ENCODE results near the gene PTPRG. TPM values are rescaled to one million over a fixed set of nuclear protein-coding genes. Genes with fewer than 3 reads are reported as not detected.
"Not testable (repeated sequence)": the region's sequence is repeated elsewhere in the genome, so short reads cannot be mapped to it uniquely, and the experiment has no call there.

The PTPRG gene
- total RNA-seq, 2 experiments from 2014 or later: 0.10 TPM; not detected in 1

DNA sequence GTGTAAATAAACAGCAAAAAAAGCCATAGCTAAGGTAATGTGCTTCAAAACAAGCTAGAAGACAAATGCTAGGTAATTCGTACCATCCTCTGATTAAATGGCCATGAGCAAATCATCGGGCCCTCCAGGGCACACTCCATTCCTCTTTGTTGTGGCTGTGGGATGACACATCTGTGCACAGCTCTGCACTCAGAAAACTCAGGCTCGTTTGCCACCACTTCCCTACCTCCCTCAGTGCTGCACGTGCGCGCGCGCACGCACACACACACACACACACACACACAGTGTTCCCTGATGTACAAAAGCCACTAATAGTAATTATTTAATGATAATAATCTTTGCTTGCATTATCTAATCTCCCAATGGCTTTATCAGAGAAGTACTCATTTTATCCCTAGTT lies 475.4 kb downstream of the PTPRG start:
- H3K27me3 Mint-ChIP-seq: no peaks in the 10 kb centered on the region
- POLR2A ChIA-PET: no interaction called here
- no peaks in the 10 kb centered on the region for H3K36me3 Mint-ChIP-seq
- no peak overlapping the region for H3K27ac Mint-ChIP-seq
- CTCF ChIA-PET: no interaction called here
- intact Hi-C loops (cut with micrococcal nuclease): no loop called here
- no peaks in the 10 kb centered on the region for H3K9me3 Mint-ChIP-seq
- H3K4me3 Mint-ChIP-seq: no peak overlapping the region
- no peak for DNase-seq
- H3K4me1 Mint-ChIP-seq (ENCODE audit: low read depth): no peaks in the 10 kb centered on the region

DNA sequence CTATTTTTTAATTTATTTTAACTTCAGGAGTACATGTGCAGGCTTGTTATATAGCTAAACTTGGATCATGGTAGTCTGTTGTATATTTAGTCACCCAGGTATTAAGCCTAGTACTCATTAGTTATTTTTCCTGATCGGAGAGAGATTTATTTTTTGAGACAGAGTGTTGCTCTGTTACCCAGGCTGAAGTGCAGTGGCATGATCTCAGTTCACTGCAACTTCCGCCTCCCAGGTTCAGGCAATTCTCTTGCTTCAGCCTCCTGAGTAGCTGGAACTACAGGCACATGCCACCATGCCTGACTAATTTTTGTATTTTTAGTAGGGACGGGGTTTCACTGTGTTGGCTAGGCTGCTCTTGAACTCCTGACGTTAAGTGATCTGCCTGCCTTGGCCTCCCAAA lies 477.4 kb downstream of the PTPRG start:
- DNase-seq; H3K27ac Mint-ChIP-seq; H3K4me3 Mint-ChIP-seq; POLR2A ChIA-PET; H3K9me3 Mint-ChIP-seq; H3K36me3 Mint-ChIP-seq; CTCF ChIA-PET; intact Hi-C loops (cut with micrococcal nuclease); H3K27me3 Mint-ChIP-seq; H3K4me1 Mint-ChIP-seq (ENCODE audit: low read depth): not testable (repeated sequence)

DNA sequence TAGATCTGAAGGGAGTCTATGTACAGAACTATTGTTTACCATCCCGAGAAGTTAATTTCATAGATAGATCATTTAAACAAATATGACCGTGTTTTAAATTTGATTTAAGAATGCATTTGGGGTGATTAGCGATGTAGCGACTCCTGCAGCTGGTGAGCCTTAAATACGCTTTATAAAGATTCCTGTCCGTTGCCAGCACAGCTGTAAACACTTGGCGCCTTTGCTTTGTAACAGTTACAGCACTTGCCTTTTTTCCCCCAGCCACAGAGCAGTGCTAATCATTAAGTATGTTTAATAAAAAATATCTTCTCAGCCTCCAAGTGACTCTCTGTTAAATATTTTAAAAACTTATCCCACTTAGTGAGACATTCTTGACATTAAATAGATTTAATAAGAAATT lies 478.2 kb downstream of the PTPRG start:
- Mint-ChIP-seq H3K36me3 (no peaks in the 10 kb centered on the region), H3K27me3 (no peaks in the 10 kb centered on the region), H3K4me3 (no peak overlapping the region), H3K4me1 (ENCODE audit: low read depth) (no peaks in the 10 kb centered on the region), H3K27ac (no peak overlapping the region), H3K9me3 (no peaks in the 10 kb centered on the region)
- POLR2A ChIA-PET: no interaction called here
- intact Hi-C loops (cut with micrococcal nuclease): no loop called here
- CTCF ChIA-PET: no interaction called here
- DNase-seq: no peak

DNA sequence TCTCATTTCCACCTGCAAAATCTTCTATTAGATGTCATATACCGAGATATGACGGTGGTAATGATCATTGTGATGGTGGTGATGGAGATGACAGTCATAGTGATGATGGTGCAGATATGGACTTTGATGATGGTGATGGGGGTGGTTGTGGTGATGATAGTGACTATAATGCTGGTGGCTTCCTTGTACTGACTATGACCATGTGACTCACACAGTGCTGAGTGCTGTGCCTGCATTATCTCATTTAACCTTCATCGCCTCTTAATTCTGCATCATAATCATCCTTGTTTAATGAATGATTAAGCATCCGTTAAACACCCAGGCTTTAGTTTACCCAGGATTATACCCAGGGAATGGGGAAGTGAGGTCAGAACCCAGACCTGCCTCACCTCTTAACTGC lies 480.3 kb downstream of the PTPRG start:
- ChIA-PET CTCF (no interaction called here), POLR2A (no interaction called here)
- H3K27ac Mint-ChIP-seq: no peak overlapping the region
- H3K27me3 Mint-ChIP-seq: no peaks in the 10 kb centered on the region
- no peak overlapping the region for H3K4me3 Mint-ChIP-seq
- H3K4me1 Mint-ChIP-seq (ENCODE audit: low read depth): no peaks in the 10 kb centered on the region
- H3K9me3 Mint-ChIP-seq: no peaks in the 10 kb centered on the region
- intact Hi-C loops (cut with micrococcal nuclease): no loop called here
- no peak for DNase-seq
- H3K36me3 Mint-ChIP-seq: no peaks in the 10 kb centered on the region

DNA sequence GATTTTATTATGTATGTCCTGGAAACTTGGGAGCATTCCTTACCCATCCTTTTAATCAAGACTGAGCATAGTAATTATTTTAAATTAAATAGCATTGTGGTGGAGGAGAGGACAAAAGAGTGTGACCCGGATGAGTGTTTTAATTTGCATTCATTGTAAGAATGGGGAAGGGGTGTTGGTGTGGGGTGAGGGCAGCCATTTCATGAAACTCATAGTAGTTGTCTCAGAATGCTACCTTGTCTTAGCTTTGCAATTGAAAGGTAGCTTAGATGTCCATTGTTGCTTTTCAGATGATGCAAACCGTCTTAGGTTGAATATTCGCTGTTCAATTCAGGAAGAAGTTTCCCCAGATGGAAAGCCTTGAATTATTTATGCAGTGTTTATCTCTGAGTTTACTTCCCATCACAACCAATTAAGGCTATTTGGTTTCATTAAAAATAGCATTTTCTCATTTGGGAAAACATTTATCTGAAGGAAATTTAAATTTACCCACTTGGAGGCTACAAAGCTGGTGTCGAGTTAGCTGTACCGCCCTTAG lies 483.6 kb downstream of the PTPRG start:
- H3K27me3 Mint-ChIP-seq: no peaks in the 10 kb centered on the region
- H3K9me3 Mint-ChIP-seq: no peaks in the 10 kb centered on the region
- no peak overlapping the region for H3K27ac Mint-ChIP-seq
- intact Hi-C loops (cut with micrococcal nuclease): no loop called here
- ChIA-PET POLR2A (no interaction called here), CTCF (no interaction called here)
- no peaks in the 10 kb centered on the region for H3K4me1 Mint-ChIP-seq (ENCODE audit: low read depth)
- H3K4me3 Mint-ChIP-seq: no peak overlapping the region
- DNase-seq: no peak
- no peaks in the 10 kb centered on the region for H3K36me3 Mint-ChIP-seq

DNA sequence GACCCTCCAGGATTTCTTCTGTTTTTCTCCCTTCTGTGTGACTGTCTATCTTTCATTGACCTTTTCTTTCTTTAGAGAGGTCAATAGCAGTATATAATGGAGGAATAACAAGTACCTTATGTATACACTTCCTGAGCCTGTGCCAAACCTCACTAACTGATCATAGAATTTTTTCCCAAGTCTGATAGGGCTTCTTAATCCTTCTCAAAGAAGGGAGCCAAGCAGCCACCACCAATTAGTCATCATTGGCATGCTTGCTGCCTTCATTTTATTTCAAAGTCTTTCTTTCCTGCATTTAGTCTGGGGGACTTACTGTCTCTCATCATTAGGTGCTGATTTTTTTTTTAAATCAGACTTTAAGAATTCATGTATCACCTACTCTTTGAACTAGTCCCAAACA lies 485.0 kb downstream of the PTPRG start:
- no peak overlapping the region for H3K4me3 Mint-ChIP-seq
- H3K36me3 Mint-ChIP-seq: no peaks in the 10 kb centered on the region
- no peaks in the 10 kb centered on the region for H3K9me3 Mint-ChIP-seq
- no peaks in the 10 kb centered on the region for H3K27me3 Mint-ChIP-seq
- POLR2A ChIA-PET: no interaction called here
- intact Hi-C loops (cut with micrococcal nuclease): no loop called here
- CTCF ChIA-PET: interaction anchor here (1.0 kb wide), 1 partner anchor 141 kb away, joined by 4 read pairs; no protein-coding TSS in a partner anchor
- H3K4me1 Mint-ChIP-seq (ENCODE audit: low read depth): no peaks in the 10 kb centered on the region
- no peak for DNase-seq
- no peak overlapping the region for H3K27ac Mint-ChIP-seq

DNA sequence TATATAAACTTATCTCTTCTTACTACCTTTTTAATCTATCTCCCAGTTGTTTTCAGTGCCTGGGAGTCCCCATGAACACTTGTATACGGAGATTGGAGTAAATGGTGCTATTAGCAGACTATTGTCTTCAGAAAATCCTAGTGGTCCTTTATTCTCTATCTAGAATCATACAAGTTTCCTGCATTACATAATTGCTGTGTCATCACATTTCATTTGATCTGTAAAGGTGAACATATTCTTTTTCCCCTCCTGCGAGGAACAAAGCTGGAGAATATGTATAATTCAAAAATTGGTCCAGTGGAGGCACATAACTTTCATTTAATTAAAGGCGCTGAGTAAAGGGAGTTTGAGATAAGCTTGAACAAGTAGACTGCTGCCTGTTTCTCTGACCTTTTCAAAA lies 487.2 kb downstream of the PTPRG start:
- Mint-ChIP-seq H3K9me3 (no peaks in the 10 kb centered on the region), H3K36me3 (no peaks in the 10 kb centered on the region), H3K4me1 (ENCODE audit: low read depth) (no peaks in the 10 kb centered on the region), H3K27me3 (no peaks in the 10 kb centered on the region), H3K4me3 (no peak overlapping the region), H3K27ac (no peak overlapping the region)
- no peak for DNase-seq
- ChIA-PET POLR2A (no interaction called here), CTCF (no interaction called here)
- intact Hi-C loops (cut with micrococcal nuclease): no loop called here

DNA sequence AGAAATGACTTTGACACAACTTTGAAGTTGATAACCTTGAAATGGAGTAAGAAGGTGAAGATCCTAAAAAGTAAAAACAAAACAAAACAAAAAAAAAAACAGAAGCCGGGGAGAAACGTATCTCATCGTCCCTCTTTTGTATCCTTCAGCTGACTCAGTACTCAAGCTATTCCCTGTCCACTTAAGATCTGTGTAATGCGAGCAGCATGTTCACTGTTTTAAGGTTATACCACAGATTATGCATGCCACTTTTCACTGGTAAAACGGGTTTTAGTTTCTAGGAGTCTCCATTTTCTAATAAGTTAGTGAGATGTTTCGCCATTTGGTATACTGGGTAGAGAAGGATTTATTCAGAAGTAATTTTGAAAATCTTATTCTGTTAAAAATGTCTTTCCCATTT lies 487.7 kb downstream of the PTPRG start:
- Mint-ChIP-seq H3K27me3 (no peaks in the 10 kb centered on the region), H3K4me3 (no peak overlapping the region), H3K4me1 (ENCODE audit: low read depth) (no peaks in the 10 kb centered on the region), H3K27ac (no peak overlapping the region), H3K9me3 (no peaks in the 10 kb centered on the region), H3K36me3 (no peaks in the 10 kb centered on the region)
- POLR2A ChIA-PET: no interaction called here
- intact Hi-C loops (cut with micrococcal nuclease): no loop called here
- DNase-seq: no peak
- CTCF ChIA-PET: no interaction called here

DNA sequence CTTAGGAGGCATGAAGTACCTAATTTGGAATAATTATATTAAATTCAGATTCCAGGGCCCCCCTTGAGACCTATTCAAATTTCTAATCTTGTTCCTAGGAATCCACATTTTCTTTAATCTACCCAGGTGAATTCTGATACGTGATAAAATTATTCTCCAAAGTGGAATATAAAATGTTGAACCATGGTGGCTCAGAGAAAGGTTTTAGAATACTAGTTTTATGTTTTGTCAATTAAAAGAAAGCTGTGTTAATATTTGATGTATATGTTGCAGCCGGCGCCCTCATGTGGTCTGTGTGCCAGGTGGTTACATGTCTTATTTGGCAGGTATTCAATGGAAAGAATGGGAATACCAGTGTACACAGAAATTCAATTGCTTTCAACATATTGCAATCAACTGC lies 490.1 kb downstream of the PTPRG start:
- Mint-ChIP-seq H3K4me3 (no peak overlapping the region), H3K36me3 (no peaks in the 10 kb centered on the region), H3K4me1 (ENCODE audit: low read depth) (no peaks in the 10 kb centered on the region), H3K9me3 (peaks cover 3% of the 10 kb centered on the region), H3K27ac (no peak overlapping the region), H3K27me3 (no peaks in the 10 kb centered on the region)
- DNase-seq: no peak
- POLR2A ChIA-PET: no interaction called here
- intact Hi-C loops (cut with micrococcal nuclease): no loop called here
- CTCF ChIA-PET: no interaction called here

DNA sequence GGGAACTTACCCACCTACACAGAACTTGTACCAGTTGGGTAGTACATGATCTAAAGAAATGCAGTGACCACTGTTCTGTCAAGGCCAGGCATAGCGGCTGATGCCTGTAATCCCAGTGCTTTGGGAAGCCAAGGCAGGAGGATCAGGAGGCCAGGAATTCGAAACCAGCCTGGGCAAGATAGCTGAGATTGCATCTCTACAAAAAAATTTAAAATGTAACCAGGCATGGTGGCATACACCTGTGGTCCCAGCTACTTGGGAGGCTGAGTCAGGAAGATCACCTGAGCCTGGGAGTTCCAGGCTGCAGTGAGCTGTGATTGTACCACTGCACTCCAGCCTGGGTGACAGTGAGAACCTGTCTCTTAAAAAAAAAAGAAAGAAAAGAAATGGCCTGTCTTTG lies 491.0 kb downstream of the PTPRG start:
- Mint-ChIP-seq H3K9me3 (peaks cover 3% of the 10 kb centered on the region), H3K27me3 (no peaks in the 10 kb centered on the region)

DNA sequence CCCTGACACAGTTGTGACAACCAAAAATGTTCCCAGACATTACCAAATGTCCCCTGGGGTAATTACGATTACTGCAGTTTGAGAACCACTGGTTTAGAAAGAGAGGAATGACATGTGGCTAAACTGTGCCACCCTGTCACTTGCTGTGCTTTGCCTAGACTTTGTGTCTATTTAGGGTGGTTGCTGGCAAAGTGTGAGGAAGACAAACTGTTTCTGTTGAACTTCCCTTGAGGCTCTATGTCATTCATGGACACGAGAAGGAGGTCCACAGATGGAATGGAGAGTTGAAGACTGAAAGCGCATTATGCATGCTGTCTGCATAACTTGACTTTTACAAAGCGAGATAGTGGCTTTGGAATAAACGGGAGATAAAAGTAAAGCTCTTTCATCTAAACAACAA lies 495.3 kb downstream of the PTPRG start:
- DNase-seq: no peak
- no peaks in the 10 kb centered on the region for H3K27me3 Mint-ChIP-seq
- H3K36me3 Mint-ChIP-seq: no peaks in the 10 kb centered on the region
- intact Hi-C loops (cut with micrococcal nuclease): no loop called here
- no peak overlapping the region for H3K4me3 Mint-ChIP-seq
- no peak overlapping the region for H3K27ac Mint-ChIP-seq
- no peaks in the 10 kb centered on the region for H3K4me1 Mint-ChIP-seq (ENCODE audit: low read depth)
- H3K9me3 Mint-ChIP-seq: peaks cover 3% of the 10 kb centered on the region
- ChIA-PET POLR2A (no interaction called here), CTCF (no interaction called here)

More for the DNA sequence above, 491.0 kb downstream of the PTPRG start:
- CTCF ChIA-PET: no interaction called here
- no peaks in the 10 kb centered on the region for H3K4me1 Mint-ChIP-seq (ENCODE audit: low read depth)
- DNase-seq: no peak
- POLR2A ChIA-PET: no interaction called here
- H3K36me3 Mint-ChIP-seq: no peaks in the 10 kb centered on the region
- no peak overlapping the region for H3K27ac Mint-ChIP-seq
- H3K4me3 Mint-ChIP-seq: no peak overlapping the region
- intact Hi-C loops (cut with micrococcal nuclease): no loop called here

DNA sequence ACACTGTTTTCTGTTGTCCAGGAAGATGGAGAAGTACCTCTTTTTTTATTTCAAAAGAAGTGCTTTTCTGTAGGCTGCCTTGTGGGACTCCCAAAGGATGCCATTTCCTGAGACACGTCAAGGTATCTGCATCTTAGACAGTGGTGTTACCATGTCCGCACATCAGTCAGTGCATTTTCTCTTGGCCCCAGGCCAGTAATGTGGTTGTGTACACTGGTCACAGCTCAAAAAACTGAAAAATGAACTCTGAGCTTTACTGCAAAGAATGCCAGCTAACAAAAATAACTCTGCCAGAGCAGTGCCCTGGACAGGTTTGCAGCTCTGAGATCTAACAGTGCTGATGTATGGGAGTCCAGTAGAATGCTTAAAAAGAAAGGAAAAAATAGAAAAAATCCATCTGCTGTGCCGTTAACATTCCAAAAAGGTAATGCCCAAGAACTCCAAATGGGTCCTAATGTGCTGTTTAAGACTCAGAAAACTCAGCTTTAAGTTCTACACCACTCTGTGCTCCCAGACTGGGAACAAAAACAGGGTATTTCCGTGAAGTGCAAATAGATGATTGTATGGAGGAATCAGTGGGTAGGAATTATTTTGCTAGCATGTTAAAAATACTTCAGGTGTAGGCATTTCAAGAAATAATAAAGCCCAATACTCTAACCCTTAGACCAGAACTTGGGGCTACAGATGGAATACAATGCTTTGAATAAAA lies 496.1 kb downstream of the PTPRG start:
- Mint-ChIP-seq H3K9me3 (peaks cover 3% of the 10 kb centered on the region), H3K4me3 (no peak overlapping the region), H3K36me3 (no peaks in the 10 kb centered on the region), H3K27ac (no peak overlapping the region), H3K4me1 (ENCODE audit: low read depth) (no peaks in the 10 kb centered on the region), H3K27me3 (no peaks in the 10 kb centered on the region)
- no peak for DNase-seq
- CTCF ChIA-PET: interaction anchor here (0.6 kb wide), 1 partner anchor 62 kb away, joined by 3 read pairs; no protein-coding TSS in a partner anchor
- POLR2A ChIA-PET: no interaction called here
- intact Hi-C loops (cut with micrococcal nuclease): no loop called here

DNA sequence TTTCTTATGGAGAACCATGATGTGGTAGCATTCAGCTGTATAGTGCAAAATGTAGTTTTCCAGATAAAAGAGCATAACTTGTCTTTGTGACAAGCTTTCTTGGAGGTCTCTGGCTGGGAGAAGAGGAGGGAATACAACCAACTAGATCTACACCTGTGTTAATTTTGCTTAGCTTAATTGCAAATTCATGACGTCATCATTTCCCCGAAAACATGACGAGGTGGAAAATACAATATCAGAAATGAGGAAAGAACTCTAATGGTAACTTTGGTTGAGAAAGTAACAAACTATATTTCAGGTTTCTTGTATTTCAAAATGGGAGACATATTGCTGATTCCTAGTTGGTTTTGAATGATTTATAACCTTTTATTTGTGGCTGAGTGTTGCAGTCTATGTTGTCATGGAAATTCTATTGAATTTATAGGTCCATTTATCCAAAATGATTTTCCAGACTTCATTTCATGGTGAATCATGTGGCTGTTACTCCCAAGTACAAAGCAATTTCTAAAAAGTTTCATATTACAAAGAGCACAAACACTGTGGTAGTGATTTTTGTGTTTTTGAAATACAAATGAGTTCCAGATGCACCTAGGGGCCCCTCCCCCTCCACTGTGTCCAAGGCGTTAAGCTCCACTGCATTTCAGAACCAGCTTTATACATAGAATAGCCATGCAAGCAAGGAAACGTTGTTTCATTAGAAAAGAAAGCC lies 504.8 kb downstream of the PTPRG start:
- POLR2A ChIA-PET: no interaction called here
- intact Hi-C loops (cut with micrococcal nuclease): no loop called here
- Mint-ChIP-seq H3K27ac (no peak overlapping the region), H3K36me3 (no peaks in the 10 kb centered on the region), H3K4me1 (ENCODE audit: low read depth) (no peaks in the 10 kb centered on the region), H3K27me3 (no peaks in the 10 kb centered on the region), H3K9me3 (peaks cover 2% of the 10 kb centered on the region), H3K4me3 (no peak overlapping the region)
- no peak for DNase-seq
- CTCF ChIA-PET: interaction anchor here (0.9 kb wide), 1 partner anchor 26 kb away, joined by 3 read pairs; no protein-coding TSS in a partner anchor

All from activated CD4-positive, alpha-beta memory T cell treated with anti-CD3 and anti-CD28 coated beads for 36 hours (primary cell).